Measurements from ENCODE around the gene DCBLD1.

The DCBLD1 gene

GRCh38 chr6:117530467-117531242 is 48.2 kb downstream of the DCBLD1 start:
- TF ChIP-seq, protein P1, sequence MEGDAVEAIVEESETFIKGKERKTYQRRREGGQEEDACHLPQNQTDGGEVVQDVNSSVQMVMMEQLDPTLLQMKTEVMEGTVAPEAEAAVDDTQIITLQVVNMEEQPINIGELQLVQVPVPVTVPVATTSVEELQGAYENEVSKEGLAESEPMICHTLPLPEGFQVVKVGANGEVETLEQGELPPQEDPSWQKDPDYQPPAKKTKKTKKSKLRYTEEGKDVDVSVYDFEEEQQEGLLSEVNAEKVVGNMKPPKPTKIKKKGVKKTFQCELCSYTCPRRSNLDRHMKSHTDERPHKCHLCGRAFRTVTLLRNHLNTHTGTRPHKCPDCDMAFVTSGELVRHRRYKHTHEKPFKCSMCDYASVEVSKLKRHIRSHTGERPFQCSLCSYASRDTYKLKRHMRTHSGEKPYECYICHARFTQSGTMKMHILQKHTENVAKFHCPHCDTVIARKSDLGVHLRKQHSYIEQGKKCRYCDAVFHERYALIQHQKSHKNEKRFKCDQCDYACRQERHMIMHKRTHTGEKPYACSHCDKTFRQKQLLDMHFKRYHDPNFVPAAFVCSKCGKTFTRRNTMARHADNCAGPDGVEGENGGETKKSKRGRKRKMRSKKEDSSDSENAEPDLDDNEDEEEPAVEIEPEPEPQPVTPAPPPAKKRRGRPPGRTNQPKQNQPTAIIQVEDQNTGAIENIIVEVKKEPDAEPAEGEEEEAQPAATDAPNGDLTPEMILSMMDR (IDR thresholded peaks at IDR 0.05; ENCODE audit: unreplicated experiment in 3 of 3) = no peak
- no peaks in the 10 kb centered on the region for H3K4me1 Mint-ChIP-seq
- H3K36me3 Mint-ChIP-seq (ENCODE audit: low read depth) = no peaks in the 10 kb centered on the region
- no peak overlapping the region for H3K27ac Mint-ChIP-seq
- no peaks in the 10 kb centered on the region for H3K27me3 Mint-ChIP-seq (ENCODE audit: low read depth)
- H3K4me3 Mint-ChIP-seq = no peak overlapping the region
- no peaks in the 10 kb centered on the region for H3K9me3 Mint-ChIP-seq

GRCh38 chr6:117531346-117531745 is 48.9 kb downstream of the DCBLD1 start:
- H3K27me3 Mint-ChIP-seq (ENCODE audit: low read depth) = no peaks in the 10 kb centered on the region
- H3K36me3 Mint-ChIP-seq (ENCODE audit: low read depth) = peaks cover under 1% of the 10 kb centered on the region

GRCh38 chr6:117531809-117532725 is 49.6 kb downstream of the DCBLD1 start:
- Mint-ChIP-seq H3K27ac (peak overlapping the region in 1 of 3 experiments; percentile 35), H3K4me3 (no peak overlapping the region), H3K4me1 (no peaks in the 10 kb centered on the region), H3K9me3 (no peaks in the 10 kb centered on the region), H3K27me3 (ENCODE audit: low read depth) (no peaks in the 10 kb centered on the region), H3K36me3 (ENCODE audit: low read depth) (peaks cover 3% of the 10 kb centered on the region)
- TF ChIP-seq, protein P1 (IDR thresholded peaks at IDR 0.05; ENCODE audit: unreplicated experiment in 3 of 3) = no peak

More at GRCh38 chr6:117531346-117531745, 48.9 kb downstream of the DCBLD1 start:
- Mint-ChIP-seq H3K27ac (peak overlapping the region in 1 of 3 experiments; percentile 35), H3K4me3 (no peak overlapping the region), H3K9me3 (no peaks in the 10 kb centered on the region), H3K4me1 (no peaks in the 10 kb centered on the region)
- TF ChIP-seq, protein P1 (IDR thresholded peaks at IDR 0.05; ENCODE audit: unreplicated experiment in 3 of 3) = no peak

GRCh38 chr6:117533775-117534174 is 51.3 kb downstream of the DCBLD1 start:
- no peaks in the 10 kb centered on the region for H3K4me1 Mint-ChIP-seq
- no peaks in the 10 kb centered on the region for H3K9me3 Mint-ChIP-seq
- H3K27me3 Mint-ChIP-seq (ENCODE audit: low read depth) = no peaks in the 10 kb centered on the region
- peaks cover 9% of the 10 kb centered on the region for H3K36me3 Mint-ChIP-seq (ENCODE audit: low read depth)
- H3K4me3 Mint-ChIP-seq = no peak overlapping the region
- TF ChIP-seq, protein P1 (IDR thresholded peaks at IDR 0.05; ENCODE audit: unreplicated experiment in 3 of 3) = no peak
- no peak overlapping the region for H3K27ac Mint-ChIP-seq

- Mint-ChIP-seq H3K4me1 (no peaks in the 10 kb centered on the region), H3K27me3 (ENCODE audit: low read depth) (no peaks in the 10 kb centered on the region), H3K27ac (no peak overlapping the region), H3K9me3 (no peaks in the 10 kb centered on the region), H3K36me3 (ENCODE audit: low read depth) (peaks cover 15% of the 10 kb centered on the region), H3K4me3 (no peak overlapping the region)
- TF ChIP-seq, protein P1 (IDR thresholded peaks at IDR 0.05; ENCODE audit: unreplicated experiment in 3 of 3) = no peak
These were observed 52.5 kb downstream of the DCBLD1 start for GRCh38 chr6:117534974-117535373.

All from nephron (organoid).